Measurements from ENCODE around the gene FOXF1. TPM values are rescaled to one million over a fixed set of nuclear protein-coding genes. Genes with fewer than 3 reads are reported as not detected.

The FOXF1 gene
- total and polyA plus RNA-seq, 9 of the 15 experiments (the other 6 are each of a cell fraction or from before 2014, with no cell fraction given) = 0.04 TPM; not detected in 8

DNA sequence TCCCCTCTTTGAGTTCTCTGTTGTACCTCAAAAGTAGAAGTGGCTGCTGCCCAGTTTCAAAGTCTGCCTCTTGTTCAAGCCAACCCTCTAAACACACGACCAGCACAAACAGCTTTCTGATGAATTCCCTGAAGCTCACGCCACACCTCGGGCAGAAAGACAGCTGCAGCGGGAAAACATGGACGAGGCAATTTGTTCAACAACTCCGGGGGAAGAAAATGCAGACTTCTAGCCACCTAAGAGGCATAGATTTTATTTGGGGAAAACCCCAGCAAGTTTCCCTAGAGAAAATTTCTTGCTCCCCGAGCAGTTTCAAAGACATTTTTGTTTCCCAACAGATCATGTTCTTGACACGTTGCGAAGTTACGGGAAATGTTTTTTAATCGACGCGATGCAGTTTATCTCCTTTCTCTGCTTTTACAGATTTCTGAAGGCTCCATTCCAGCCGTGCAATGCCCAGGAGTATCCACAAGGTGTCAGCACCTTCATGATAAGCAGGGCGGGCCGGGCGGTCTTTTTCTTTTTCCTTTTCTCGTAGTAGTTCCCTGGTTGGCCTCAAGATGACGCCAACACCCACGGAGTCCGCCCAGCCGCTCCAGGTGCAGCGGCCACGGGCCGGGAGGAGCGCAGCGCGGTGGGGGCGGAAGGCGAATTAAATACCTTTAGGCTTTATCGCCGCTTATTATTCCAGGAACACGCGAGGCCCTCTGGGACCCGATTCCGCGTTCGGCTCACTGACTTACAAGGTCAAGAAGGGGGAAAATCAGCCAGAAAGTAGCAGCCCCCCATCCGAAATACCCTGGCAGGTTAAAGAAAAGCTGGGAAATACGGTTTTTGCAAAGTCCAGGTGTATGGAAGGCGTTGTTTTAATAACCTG, 53.4 kb downstream of the FOXF1 start:
- Histone ChIP-seq H3K4me1 (replicated peaks in 1 of 2; ENCODE audit: control insufficient read depth in 2 of 2, insufficient read depth in 2 of 2, low read length in 2 of 2) (peaks cover 0 to 10% of the 10 kb centered on the region in 2 experiments; a peak in 1 of 5 replicates), H3K9me3 (replicated peaks; ENCODE audit: control insufficient read depth, insufficient read depth, low read depth, low read length) (no peaks in the 10 kb centered on the region), H3K27ac (ENCODE audit: extremely low read depth, low read depth, low read length) (no peak overlapping the region), H3K79me2 (ENCODE audit: control insufficient read depth, insufficient read depth, low read length) (no peaks in the 10 kb centered on the region), H3K27me3 (ENCODE audit: control insufficient read depth in 2 of 2, insufficient read depth in 2 of 2, low read length in 2 of 2) (peaks cover 26 to 46% of the 10 kb centered on the region in 2 experiments; a peak in 4 of 5 replicates), H3K4me2 (ENCODE audit: insufficient read depth, low read length) (no peak overlapping the region), H3K4me3 (no peak overlapping the region), H3K36me3 (ENCODE audit: control insufficient read depth, insufficient read depth, low read length) (no peaks in the 10 kb centered on the region), H2AFZ (ENCODE audit: low read depth, low read length) (no peak overlapping the region), H3K9me1 (ENCODE audit: control insufficient read depth, insufficient read depth, low read length) (no peaks in the 10 kb centered on the region), H3K9ac (ENCODE audit: insufficient read depth in 1 of 2, low read depth in 2 of 2, low read length in 2 of 2) (no peak overlapping the region), H4K20me1 (replicated peaks; ENCODE audit: control insufficient read depth, insufficient read depth, low read length) (no peaks in the 10 kb centered on the region)
- FAIRE-seq (peak; percentile 98), DNase-seq (ENCODE audit: extremely low read depth in 1 of 4, low spot score in 3 of 4) (peak; percentile 86 to 90 (median 88)), ATAC-seq (peak; percentile 97)
- in situ Hi-C loops (cut with MboI) (loop anchor here (10.0 to 25.0 kb wide), 2 partner anchors 711 to 1074 kb away; no protein-coding TSS in a partner anchor), intact Hi-C loops (cut with micrococcal nuclease) (loop anchor here (1.0 to 10.0 kb wide), 5 partner anchors 309 to 1074 kb away; no protein-coding TSS in a partner anchor)
- BruUV-seq (replicated peaks) = no TSS peak
- POLR2A ChIA-PET = no interaction called here
- CTCF ChIA-PET (ENCODE audit: low intra/inter-chr PET ratio) = interaction anchor here (0.6 to 3.1 kb wide), 21 partner anchors 8 to 1205 kb away, joined by 3 to 76 read pairs (median 5); partner anchors contain the start of gene C16orf95
- 2% methylated on average over 41 of the region's 41 CpGs for WGBS (ENCODE audit: insufficient coverage, low coverage, missing lambda C conversion rate)
- TF ChIP-seq, protein P1, sequence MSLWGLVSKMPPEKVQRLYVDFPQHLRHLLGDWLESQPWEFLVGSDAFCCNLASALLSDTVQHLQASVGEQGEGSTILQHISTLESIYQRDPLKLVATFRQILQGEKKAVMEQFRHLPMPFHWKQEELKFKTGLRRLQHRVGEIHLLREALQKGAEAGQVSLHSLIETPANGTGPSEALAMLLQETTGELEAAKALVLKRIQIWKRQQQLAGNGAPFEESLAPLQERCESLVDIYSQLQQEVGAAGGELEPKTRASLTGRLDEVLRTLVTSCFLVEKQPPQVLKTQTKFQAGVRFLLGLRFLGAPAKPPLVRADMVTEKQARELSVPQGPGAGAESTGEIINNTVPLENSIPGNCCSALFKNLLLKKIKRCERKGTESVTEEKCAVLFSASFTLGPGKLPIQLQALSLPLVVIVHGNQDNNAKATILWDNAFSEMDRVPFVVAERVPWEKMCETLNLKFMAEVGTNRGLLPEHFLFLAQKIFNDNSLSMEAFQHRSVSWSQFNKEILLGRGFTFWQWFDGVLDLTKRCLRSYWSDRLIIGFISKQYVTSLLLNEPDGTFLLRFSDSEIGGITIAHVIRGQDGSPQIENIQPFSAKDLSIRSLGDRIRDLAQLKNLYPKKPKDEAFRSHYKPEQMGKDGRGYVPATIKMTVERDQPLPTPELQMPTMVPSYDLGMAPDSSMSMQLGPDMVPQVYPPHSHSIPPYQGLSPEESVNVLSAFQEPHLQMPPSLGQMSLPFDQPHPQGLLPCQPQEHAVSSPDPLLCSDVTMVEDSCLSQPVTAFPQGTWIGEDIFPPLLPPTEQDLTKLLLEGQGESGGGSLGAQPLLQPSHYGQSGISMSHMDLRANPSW (CRISPR knock-in tag; IDR thresholded peaks at IDR 0.05) = 0 out of 2 replicates have a peak, but pooled peaks have one; percentile 47
- TF ChIP-seq NONO (IDR thresholded peaks at IDR 0.05; ENCODE audit: low read depth in 2 of 2, low read length in 1 of 2) = peak in 1 of 2 experiments; percentile 25; a peak in 1 of 4 replicates
- TF ChIP-seq KLF16 (IDR thresholded peaks at IDR 0.05) = peak; percentile 79
- TF ChIP-seq CREM (IDR thresholded peaks at IDR 0.05; ENCODE audit: low read depth) = 0 out of 2 replicates have a peak, but pooled peaks have one; percentile 29
- TF ChIP-seq VEZF1 (CRISPR knock-in tag; IDR thresholded peaks at IDR 0.05) = peak; percentile 56
- peak; percentile 98 for TF ChIP-seq SMC3 (conservative IDR thresholded peaks at IDR 0.05; ENCODE audit: insufficient read depth, low read depth, low read length)
- TF ChIP-seq RBBP5 (IDR thresholded peaks at IDR 0.05; ENCODE audit: borderline replicate concordance, insufficient read depth, low read length, poor library complexity, severe bottlenecking) = no peak
- TF ChIP-seq SMARCB1 (IDR thresholded peaks at IDR 0.05; ENCODE audit: insufficient read length, low read depth) = no peak
- TF ChIP-seq PHF20 (IDR thresholded peaks at IDR 0.05; ENCODE audit: partially characterized antibody) = no peak
- peak; percentile 21; the same call in 1 of the 2 replicates for TF ChIP-seq ATF7 (IDR thresholded peaks at IDR 0.05)
- TF ChIP-seq HCFC1 (IDR thresholded peaks at IDR 0.05; ENCODE audit: low read depth, low read length) = 0 out of 2 replicates have a peak, but pooled peaks have one; percentile 15
- TF ChIP-seq MIER1 (IDR thresholded peaks at IDR 0.05; ENCODE audit: low read depth) = no peak
- 0 out of 2 replicates have a peak, but pooled peaks have one; percentile 27 for TF ChIP-seq JUND (IDR thresholded peaks at IDR 0.05; ENCODE audit: borderline replicate concordance, low read depth, low read length)
- no peak for TF ChIP-seq JUND (tag; IDR thresholded peaks at IDR 0.05; ENCODE audit: borderline replicate concordance, low read depth, low read length)
- peak; percentile 73; the same call in 1 of the 2 replicates for TF ChIP-seq XRCC5 (IDR thresholded peaks at IDR 0.05; ENCODE audit: low read depth, low read length)

Measured in K562 (cell line).